Measurements from ENCODE around the gene UBR3. TPM values are rescaled to one million over a fixed set of nuclear protein-coding genes. Genes with fewer than 3 reads are reported as not detected.
A peak's percentile ranks its signal among the peaks of the same experiment; 100 is the strongest.

UBR3 gene
- total RNA-seq, 1 experiment from 2014 or later, result 16.4 TPM

GRCh38 chr2:170101789-170102188 lies 274.5 kb downstream of the UBR3 start (continued):
- TF ChIP-seq ATF6 (CRISPR knock-in tag; IDR thresholded peaks at IDR 0.05), result no peak

- Mint-ChIP-seq H3K4me3 (no peak overlapping the region), H3K36me3 (peaks cover 13% of the 10 kb centered on the region; the same call in 1 of the 2 replicates), H3K27ac (peak overlapping the region; percentile 95), H3K27me3 (ENCODE audit: low read depth) (0 out of 2 replicates have a peak, but pooled peaks cover 2% of the 10 kb centered on the region), H3K9me3 (peaks cover 23% of the 10 kb centered on the region), H3K4me1 (peaks cover 43% of the 10 kb centered on the region)
- POLR2A ChIA-PET, result no interaction called here
- CTCF ChIA-PET, result interaction anchor here (1.4 kb wide), 1 partner anchor 10 kb away, joined by 4 read pairs; no protein-coding TSS in a partner anchor
- ATAC-seq (peak; percentile 74), DNase-seq (ENCODE audit: low spot score) (no peak)
- TF ChIP-seq ZNF396 (CRISPR knock-in tag; IDR thresholded peaks at IDR 0.05; ENCODE audit: borderline replicate concordance), result no peak
Measured at GRCh38 chr2:170106102-170106840, 279.0 kb downstream of the UBR3 start.

- ATAC-seq, result no peak
- H3K4me1 Mint-ChIP-seq, result peaks cover 8% of the 10 kb centered on the region
- DNase-seq (ENCODE audit: low spot score), result no peak
- peaks cover 4% of the 10 kb centered on the region; the same call in 1 of the 2 replicates for H3K27me3 Mint-ChIP-seq (ENCODE audit: low read depth)
- no peak overlapping the region for H3K4me3 Mint-ChIP-seq
- peaks cover 74% of the 10 kb centered on the region for H3K9me3 Mint-ChIP-seq
- H3K36me3 Mint-ChIP-seq, result peaks cover 65% of the 10 kb centered on the region
- ChIA-PET POLR2A (no interaction called here), CTCF (no interaction called here)
- H3K27ac Mint-ChIP-seq, result no peak overlapping the region
- TF ChIP-seq PRDM15 (CRISPR knock-in tag; IDR thresholded peaks at IDR 0.05) (no peak), JUN (CRISPR knock-in tag; IDR thresholded peaks at IDR 0.05) (no peak), ZNF138 (CRISPR knock-in tag; conservative IDR thresholded peaks at IDR 0.05) (no peak), MLX (CRISPR knock-in tag; IDR thresholded peaks at IDR 0.05) (no peak), ZNF416 (CRISPR knock-in tag; IDR thresholded peaks at IDR 0.05) (no peak), KAT7 (CRISPR knock-in tag; IDR thresholded peaks at IDR 0.05; ENCODE audit: borderline replicate concordance) (no peak), ZBTB43 (CRISPR knock-in tag; IDR thresholded peaks at IDR 0.05) (no peak), MXD4 (CRISPR knock-in tag; IDR thresholded peaks at IDR 0.05; ENCODE audit: borderline replicate concordance) (no peak), NR3C1 (CRISPR knock-in tag; conservative IDR thresholded peaks at IDR 0.05; ENCODE audit: low read depth) (no peak), ZNF671 (CRISPR knock-in tag; IDR thresholded peaks at IDR 0.05) (no peak), FOXK1 (CRISPR knock-in tag; IDR thresholded peaks at IDR 0.05) (no peak), ERG (CRISPR knock-in tag; IDR thresholded peaks at IDR 0.05) (no peak), GABPB1 (CRISPR knock-in tag; IDR thresholded peaks at IDR 0.05) (no peak), AFF4 (CRISPR knock-in tag; IDR thresholded peaks at IDR 0.05; ENCODE audit: borderline replicate concordance) (no peak), TP53 (CRISPR knock-in tag; IDR thresholded peaks at IDR 0.05) (no peak)
Measured at GRCh38 chr2:170113168-170113894, 286.1 kb downstream of the UBR3 start.

Data from WTC11 (cell line).